Measurements from ENCODE around the gene RAD51AP2. TPM values are rescaled to one million over a fixed set of nuclear protein-coding genes. Genes with fewer than 3 reads are reported as not detected.

The RAD51AP2 gene
- total and polyA plus RNA-seq, 10 of the 15 experiments (the other 5 are each of a cell fraction or from before 2014, with no cell fraction given): under 0.01 to 0.02 TPM; not detected in 8

DNA sequence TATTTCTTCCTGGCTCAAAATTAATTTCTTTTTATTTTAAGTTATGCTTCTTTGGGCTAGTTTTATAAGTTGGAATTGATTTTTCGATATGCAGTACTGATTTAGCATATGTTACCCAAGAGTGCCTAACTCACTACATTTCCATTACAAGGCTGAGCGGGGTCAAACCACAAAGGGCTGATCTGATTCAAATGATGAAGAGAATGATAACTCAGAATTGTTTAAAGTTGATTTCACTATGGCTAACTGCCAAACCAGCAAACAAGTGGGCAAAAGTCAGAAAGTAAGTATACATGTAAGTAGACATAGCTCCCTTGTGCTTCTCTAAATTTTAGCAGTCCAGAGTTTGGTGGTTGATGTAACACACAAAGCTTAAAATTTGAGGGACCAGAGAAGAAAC lies 35.6 kb downstream of the RAD51AP2 start:
- RAD21 ChIA-PET (ENCODE audit: unreplicated experiment): interaction anchor here (1.4 kb wide), 1 partner anchor 189 kb away, joined by 3 read pairs; no protein-coding TSS in a partner anchor
- Histone ChIP-seq H3K4me3 (no peak overlapping the region), H4K20me1 (ENCODE audit: control insufficient read depth, insufficient read depth) (no peaks in the 10 kb centered on the region), H3K27ac (ENCODE audit: control insufficient read depth, insufficient read depth) (no peak overlapping the region), H3K4me2 (ENCODE audit: control insufficient read depth, insufficient read depth) (no peak overlapping the region), H3K36me3 (ENCODE audit: control insufficient read depth in 2 of 2, insufficient read depth in 2 of 2, low read length in 1 of 2) (no peaks in the 10 kb centered on the region), H3K27me3 (replicated peaks in 1 of 2; ENCODE audit: control insufficient read depth in 2 of 2, insufficient read depth in 2 of 2, low read length in 1 of 2) (no peaks in the 10 kb centered on the region; a peak in 1 of 4 replicates), H3K9me3 (replicated peaks; ENCODE audit: control insufficient read depth, insufficient read depth, low read length) (no peaks in the 10 kb centered on the region), H2AFZ (ENCODE audit: control insufficient read depth, low read depth, low read length) (no peak overlapping the region), H3K4me1 (ENCODE audit: control insufficient read depth, insufficient read depth, low read length) (no peaks in the 10 kb centered on the region), H3K9ac (ENCODE audit: control insufficient read depth, insufficient read depth, low read length) (no peak overlapping the region), H3K79me2 (ENCODE audit: control insufficient read depth, insufficient read depth, low read length) (no peaks in the 10 kb centered on the region)
- in situ Hi-C loops (cut with MboI): no loop called here
- intact Hi-C loops (cut with micrococcal nuclease; ENCODE audit: unreplicated experiment): no loop called here
- POLR2A ChIA-PET: no interaction called here
- FAIRE-seq (no peak), DNase-seq (ENCODE audit: low read depth, low spot score) (no peak), ATAC-seq (no peak)
- CTCF ChIA-PET: interaction anchor here (1.3 to 1.4 kb wide), 2 partner anchors 12 to 189 kb away, joined by 7 read pairs; no protein-coding TSS in a partner anchor
- BruUV-seq (replicated peaks): no TSS peak
- TF ChIP-seq SREBF1 (IDR thresholded peaks at IDR 0.05; ENCODE audit: low read length) (no peak), NR2F1 (conservative IDR thresholded peaks at IDR 0.05) (0 out of 2 replicates have a peak, but pooled peaks have one; percentile 27), NFXL1 (IDR thresholded peaks at IDR 0.05; ENCODE audit: borderline replicate concordance) (no peak)
- 19% methylated on average over 2 of the region's 2 CpGs for WGBS (ENCODE audit: insufficient coverage, insufficient replicate concordance, low lambda C conversion rate, missing lambda C conversion rate)
- SMC1A ChIA-PET (ENCODE audit: uncharacterized antibody, unreplicated experiment): interaction anchor here (0.9 to 1.4 kb wide), 3 partner anchors 9 to 42 kb away, joined by 3 to 7 read pairs (median 3); no protein-coding TSS in a partner anchor

DNA sequence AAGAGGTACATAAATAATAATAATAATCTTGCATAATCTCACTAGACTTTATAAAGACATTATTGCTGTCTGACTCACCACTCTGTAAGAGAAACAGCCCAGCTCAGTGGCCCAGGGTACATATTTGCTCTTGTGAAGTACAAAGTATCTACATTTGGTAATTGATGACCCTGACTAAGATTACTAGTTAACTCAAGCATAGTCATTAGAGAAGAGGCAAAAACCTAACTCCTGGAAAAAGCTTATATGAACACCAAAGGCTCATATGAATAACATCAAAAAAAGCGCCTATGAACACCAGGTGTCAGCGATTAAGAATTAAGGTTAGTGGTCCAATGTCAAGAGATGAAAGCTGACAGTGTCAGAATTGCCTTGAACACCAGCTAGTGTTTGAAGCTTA lies 38.4 kb downstream of the RAD51AP2 start:
- no peak overlapping the region for H3K4me2 ChIP-seq (ENCODE audit: control insufficient read depth, insufficient read depth)
- intact Hi-C loops (cut with micrococcal nuclease; ENCODE audit: unreplicated experiment): loop anchor here (5.0 kb wide), 1 partner anchor 92 kb away; no protein-coding TSS in a partner anchor
- no peak overlapping the region for H3K27ac ChIP-seq (ENCODE audit: control insufficient read depth, insufficient read depth)
- ATAC-seq: no peak
- no peaks in the 10 kb centered on the region for H3K36me3 ChIP-seq (ENCODE audit: control insufficient read depth in 2 of 2, insufficient read depth in 2 of 2, low read length in 1 of 2)
- 88% methylated on average over 2 of the region's 2 CpGs for WGBS (ENCODE audit: insufficient coverage, insufficient replicate concordance, low lambda C conversion rate, missing lambda C conversion rate)
- H3K4me3 ChIP-seq: no peak overlapping the region
- H3K27me3 ChIP-seq (replicated peaks in 1 of 2; ENCODE audit: control insufficient read depth in 2 of 2, insufficient read depth in 2 of 2, low read length in 1 of 2): no peaks in the 10 kb centered on the region; a peak in 1 of 4 replicates
- ChIA-PET RAD21 (ENCODE audit: unreplicated experiment) (interaction anchor here (1.4 kb wide), 1 partner anchor 191 kb away, joined by 5 read pairs; no protein-coding TSS in a partner anchor), SMC1A (ENCODE audit: uncharacterized antibody, unreplicated experiment) (interaction anchor here (0.9 to 1.6 kb wide), 6 partner anchors 15 to 191 kb away, joined by 3 to 5 read pairs (median 3); no protein-coding TSS in a partner anchor), POLR2A (no interaction called here), CTCF (interaction anchor here (0.9 to 1.3 kb wide), 6 partner anchors 9 to 191 kb away, joined by 3 to 7 read pairs (median 4); no protein-coding TSS in a partner anchor)
- in situ Hi-C loops (cut with MboI): loop anchor here (5.0 kb wide), 1 partner anchor 187 kb away; no protein-coding TSS in a partner anchor
- no peaks in the 10 kb centered on the region for H3K4me1 ChIP-seq (ENCODE audit: control insufficient read depth, insufficient read depth, low read length)
- H3K9ac ChIP-seq (ENCODE audit: control insufficient read depth, insufficient read depth, low read length): no peak overlapping the region
- no peak for TF ChIP-seq NFXL1 (IDR thresholded peaks at IDR 0.05; ENCODE audit: borderline replicate concordance)
- no TSS peak for BruUV-seq (replicated peaks)
- no peaks in the 10 kb centered on the region for H3K79me2 ChIP-seq (ENCODE audit: control insufficient read depth, insufficient read depth, low read length)
- no peak overlapping the region for H2AFZ ChIP-seq (ENCODE audit: control insufficient read depth, low read depth, low read length)
- no peak for FAIRE-seq
- DNase-seq (ENCODE audit: low read depth, low spot score): no peak
- H3K9me3 ChIP-seq (replicated peaks; ENCODE audit: control insufficient read depth, insufficient read depth, low read length): no peaks in the 10 kb centered on the region
- H4K20me1 ChIP-seq (ENCODE audit: control insufficient read depth, insufficient read depth): no peaks in the 10 kb centered on the region
